Stomach (tissue), 9 donors: Measurements from ENCODE around the gene TMEM37. TPM values are rescaled to one million over a fixed set of nuclear protein-coding genes. Genes with fewer than 3 reads are reported as not detected.

ENCODE experiments used
- DNase-seq, 2 donors: peaks; one replicate each; pipeline versions ENCODE4 v3.0.0 to v3.0.0-alpha.2; 2013 to 2019
- H3K27ac ChIP-seq, 5 donors: fragments of 200-600 bp in 4 of 5; sonication (generic) in 4 of 5; one replicate each; pipeline ENCODE4 v1.5.1; 2013 to 2019; ENCODE audit warnings: mild to moderate bottlenecking in 1 of 5, moderate library complexity in 1 of 5
- H3K27me3 ChIP-seq, 3 donors: fragments of 200-600 bp; sonication (generic); one replicate each; pipeline ENCODE4 v1.5.1; 2017 to 2019; ENCODE audit warnings: mixed run types in 1 of 3
- H3K36me3 ChIP-seq, 4 donors: fragments of 200-600 bp; sonication (generic); 1 replicate in 3 of 4; 2 replicates in 1 of 4; pipeline ENCODE4 v1.5.1; 2016 to 2019
- H3K4me1 ChIP-seq, 4 donors: fragments of 200-600 bp; sonication (generic); one replicate each; pipeline ENCODE4 v1.5.1; 2016 to 2019
- H3K4me3 ChIP-seq, 4 donors: fragments of 200-600 bp; sonication (generic) in 3 of 4; one replicate each; pipeline ENCODE4 v1.5.1; 2016 to 2019; ENCODE audit warnings: mild to moderate bottlenecking in 1 of 4
- H3K9me3 ChIP-seq, 4 donors: fragments of 200-600 bp; sonication (generic); one replicate each; pipeline ENCODE4 v1.5.1; 2016 to 2019
- EP300 ChIP-seq: sonication (generic); formaldehyde crosslinking; IDR thresholded peaks from one replicate; pipeline ENCODE4 v1.6.1; 2017; ENCODE audit warnings: antibody characterized with exemption
- POLR2A ChIP-seq, 4 donors: fragments of 450-650 bp; IDR thresholded peaks; one replicate each; pipeline ENCODE4 v1.6.1; 2016; ENCODE audit warnings: antibody characterized with exemption in 4 of 4, control low read depth in 2 of 4, mild to moderate bottlenecking in 1 of 4, moderate library complexity in 1 of 4
- POLR2AphosphoS5 ChIP-seq, 3 donors: sonication (generic); formaldehyde crosslinking; IDR thresholded peaks; one replicate each; pipeline ENCODE4 v1.6.1; 2016; ENCODE audit warnings: antibody characterized with exemption in 3 of 3
- WGBS, 5 donors: extraction: QIAGEN DNeasy Blood & Tissue Kit in 3 of 5; methylation state at CpG; one replicate each; pipeline versions ENCODE4 v1.1.5 to v1.1.7; 2013 to 2018; 5-methylcytosine and 5-hydroxymethylcytosine counted together
- intact Hi-C: fragments of 100-400 bp; cut with DNase I; formaldehyde crosslinking; loops from one replicate; pipeline ENCODE4 v1.15.1; 2023; ENCODE audit warnings: low total_unique reads
- polyA plus RNA-seq, 3 donors: library from polyadenylated mRNA; stranded (reverse); fragments of 200-250 nt; gene quantifications; one replicate each; pipeline ENCODE4 v1.2.3, GENCODE V29; 2013
- total RNA-seq, 5 donors: library from RNA; depleted of rRNA; stranded (reverse); fragments of >200 nt; gene quantifications; one replicate each; pipeline versions ENCODE4 v1.1.0 to v1.2.3, GENCODE V29; 2014 to 2016
- TF ChIP-seq, protein P1 (sequence below), 7 experiments: fragments of 450-650 bp in 4 of 7; fragments of 200-600 bp in 3 of 7; sonication (generic) in 3 of 7; IDR thresholded peaks; one replicate each; pipeline ENCODE4 v1.5.1; 2016 to 2019; ENCODE audit warnings: antibody characterized with exemption in 7 of 7, control low read depth in 2 of 7, mild to moderate bottlenecking in 1 of 7
- donor health status: healthy with polysubstance abuse.
- donor health status: Bipolar disorder and iron deficiency.
- donor health status: healthy.

Gene TMEM37
- total and polyA plus RNA-seq, 8 donors: 5.7 to 27.8 (median 15.9) TPM; not detected in 1

DNA sequence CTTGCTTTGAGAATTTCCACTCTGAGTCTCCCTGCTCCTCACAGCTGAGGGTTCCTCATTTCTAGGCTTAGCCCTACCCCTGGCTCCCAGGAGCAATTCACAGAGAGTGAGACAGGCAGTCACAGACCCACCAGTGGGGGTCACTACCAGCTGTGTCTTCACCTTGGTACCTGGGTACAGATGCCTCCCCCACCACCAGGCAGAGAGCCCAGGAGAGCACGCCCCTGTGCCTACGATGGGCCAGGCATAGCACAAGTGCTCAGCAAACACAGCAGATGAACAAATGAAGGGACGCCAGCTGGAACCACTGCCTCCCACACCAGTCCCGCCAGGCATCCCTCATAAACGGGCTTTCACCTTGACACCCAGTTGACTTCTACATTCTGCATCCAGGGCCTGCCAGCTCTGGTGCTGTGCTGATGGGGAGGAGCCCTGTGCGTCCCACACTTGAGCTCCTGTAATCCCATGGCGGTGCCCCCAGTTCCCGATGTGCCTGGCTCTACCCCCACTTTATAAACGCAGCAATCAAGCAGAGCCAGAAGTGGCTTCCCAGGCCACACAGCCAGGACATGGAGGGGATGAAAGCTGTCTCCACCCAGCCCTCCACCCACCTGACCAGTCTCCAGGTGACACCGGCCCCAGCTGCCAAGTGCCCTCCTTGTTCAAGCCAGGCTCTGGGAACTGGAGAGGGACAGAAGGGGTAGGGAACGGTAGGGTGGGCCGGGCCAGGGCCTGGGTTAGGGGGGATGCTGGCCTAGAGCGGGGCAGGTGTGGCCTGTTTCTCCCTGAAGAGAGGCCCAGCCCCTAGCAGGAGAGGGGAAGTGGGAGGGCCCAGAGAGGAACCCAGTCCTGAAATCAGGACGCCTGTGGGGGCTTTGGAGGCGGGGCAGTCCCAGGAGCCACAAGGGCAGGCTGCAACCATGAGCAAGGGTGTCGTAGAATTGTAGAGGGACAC is 50.1 kb downstream of the TMEM37 start:
- intact Hi-C loops: no loop called here
- H3K27ac ChIP-seq: no peak overlapping the region
- TF ChIP-seq EP300 (no peak), POLR2A (IDR thresholded peaks at IDR 0.05) (no peak), POLR2AphosphoS5 (IDR thresholded peaks at IDR 0.05) (no peak)
- TF ChIP-seq, protein P1, sequence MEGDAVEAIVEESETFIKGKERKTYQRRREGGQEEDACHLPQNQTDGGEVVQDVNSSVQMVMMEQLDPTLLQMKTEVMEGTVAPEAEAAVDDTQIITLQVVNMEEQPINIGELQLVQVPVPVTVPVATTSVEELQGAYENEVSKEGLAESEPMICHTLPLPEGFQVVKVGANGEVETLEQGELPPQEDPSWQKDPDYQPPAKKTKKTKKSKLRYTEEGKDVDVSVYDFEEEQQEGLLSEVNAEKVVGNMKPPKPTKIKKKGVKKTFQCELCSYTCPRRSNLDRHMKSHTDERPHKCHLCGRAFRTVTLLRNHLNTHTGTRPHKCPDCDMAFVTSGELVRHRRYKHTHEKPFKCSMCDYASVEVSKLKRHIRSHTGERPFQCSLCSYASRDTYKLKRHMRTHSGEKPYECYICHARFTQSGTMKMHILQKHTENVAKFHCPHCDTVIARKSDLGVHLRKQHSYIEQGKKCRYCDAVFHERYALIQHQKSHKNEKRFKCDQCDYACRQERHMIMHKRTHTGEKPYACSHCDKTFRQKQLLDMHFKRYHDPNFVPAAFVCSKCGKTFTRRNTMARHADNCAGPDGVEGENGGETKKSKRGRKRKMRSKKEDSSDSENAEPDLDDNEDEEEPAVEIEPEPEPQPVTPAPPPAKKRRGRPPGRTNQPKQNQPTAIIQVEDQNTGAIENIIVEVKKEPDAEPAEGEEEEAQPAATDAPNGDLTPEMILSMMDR (IDR thresholded peaks at IDR 0.05): no peak
- H3K27me3 ChIP-seq: no peaks in the 10 kb centered on the region
- DNase-seq: no peak
- 61 to 79% (median 77%) methylated on average over 12 to 16 of the region's 16 CpGs for WGBS, 5 donors
- peaks cover 19 to 57% (median 35%) of the 10 kb centered on the region in 4 donors for H3K4me1 ChIP-seq
- no peaks in the 10 kb centered on the region for H3K9me3 ChIP-seq
- no peaks in the 10 kb centered on the region for H3K36me3 ChIP-seq
- no peak overlapping the region for H3K4me3 ChIP-seq

DNA sequence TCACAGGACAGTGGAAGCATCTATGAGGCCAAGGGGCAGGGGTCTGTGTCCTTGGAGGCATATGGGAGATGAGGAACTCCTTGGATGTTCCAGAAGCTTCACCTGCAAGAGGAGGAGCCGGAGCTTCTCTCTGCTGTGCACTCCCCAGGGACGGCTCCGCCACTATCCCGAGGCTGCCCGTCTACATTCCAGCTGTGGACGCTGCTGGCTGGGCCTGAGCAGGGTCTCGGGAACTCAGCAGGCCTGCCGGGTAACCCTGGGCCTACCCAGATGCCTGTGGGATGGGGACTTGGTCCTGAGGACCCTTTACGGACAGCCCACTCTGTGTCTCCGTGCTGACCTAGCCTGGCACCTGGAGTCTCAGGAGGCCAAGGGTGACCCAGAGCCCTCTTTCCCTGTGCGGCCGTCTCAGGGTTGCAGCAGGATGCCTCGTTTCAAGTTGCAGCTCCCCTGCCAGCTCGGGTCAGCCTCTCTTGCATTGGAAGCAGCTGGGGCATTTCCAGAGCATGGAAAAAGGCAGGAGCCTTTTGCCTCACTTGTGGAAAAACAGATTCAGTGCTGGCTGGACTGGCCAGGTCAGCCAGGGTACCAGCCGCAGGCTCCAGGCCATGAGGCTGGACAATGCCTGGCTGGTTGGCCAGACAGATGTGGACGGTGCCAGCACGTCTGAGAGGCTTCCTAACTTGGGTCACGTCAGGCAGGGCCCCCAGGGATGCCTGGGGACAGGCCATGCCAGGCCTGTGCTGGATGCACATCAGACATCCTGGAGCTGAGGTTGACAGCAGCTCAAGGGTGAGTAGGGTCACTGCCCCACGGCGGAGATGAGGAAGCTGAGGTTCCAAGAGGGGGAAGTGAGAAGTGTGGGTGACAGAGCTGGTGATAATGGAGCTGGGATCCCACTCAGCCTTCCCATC is 51.1 kb downstream of the TMEM37 start:
- Histone ChIP-seq H3K27ac (peak overlapping the region in 2 of 5 donors; percentile 2 to 34), H3K4me3 (no peak overlapping the region), H3K36me3 (no peaks in the 10 kb centered on the region), H3K9me3 (no peaks in the 10 kb centered on the region), H3K4me1 (peaks cover 28 to 67% (median 42%) of the 10 kb centered on the region in 4 donors), H3K27me3 (no peaks in the 10 kb centered on the region)
- TF ChIP-seq POLR2A (IDR thresholded peaks at IDR 0.05) (no peak), EP300 (no peak), POLR2AphosphoS5 (IDR thresholded peaks at IDR 0.05) (no peak)
- TF ChIP-seq, protein P1 (IDR thresholded peaks at IDR 0.05): no peak
- DNase-seq: no peak
- intact Hi-C loops: no loop called here
- 65 to 77% (median 70%) methylated on average over 9 to 20 of the region's 20 CpGs for WGBS, 5 donors

DNA sequence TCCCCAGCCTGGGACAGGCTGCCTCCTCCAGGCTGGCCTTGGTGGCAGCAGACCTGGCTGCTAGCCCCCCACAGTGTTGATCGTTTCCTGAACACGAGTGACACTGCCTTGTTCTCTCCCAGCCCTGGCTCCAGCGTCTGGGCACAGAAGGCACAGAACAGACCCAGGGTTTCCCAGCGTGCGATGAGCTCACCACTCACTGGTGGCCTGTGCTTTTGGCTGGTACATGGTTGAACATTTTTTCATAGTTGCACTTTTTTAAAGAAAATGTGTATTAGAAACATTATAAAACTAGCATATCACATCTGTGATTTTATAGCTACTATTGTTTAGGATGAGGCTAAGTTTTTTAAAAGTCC is 51.7 kb downstream of the TMEM37 start:
- intact Hi-C loops: no loop called here
- Histone ChIP-seq H3K4me1 (peaks cover 35 to 73% (median 48%) of the 10 kb centered on the region in 4 donors), H3K4me3 (no peak overlapping the region), H3K27ac (peak overlapping the region in 2 of 5 donors; percentile 2 to 34), H3K9me3 (no peaks in the 10 kb centered on the region), H3K27me3 (no peaks in the 10 kb centered on the region), H3K36me3 (no peaks in the 10 kb centered on the region)
- no peak for DNase-seq
- TF ChIP-seq, protein P1 (IDR thresholded peaks at IDR 0.05): no peak
- TF ChIP-seq POLR2AphosphoS5 (IDR thresholded peaks at IDR 0.05): no peak
- no peak for TF ChIP-seq EP300
- TF ChIP-seq POLR2A (IDR thresholded peaks at IDR 0.05): no peak
- 57 to 91% (median 73%) methylated on average over 5 of the region's 5 CpGs for WGBS, 5 donors
